Hepatocyte (in vitro differentiated cells): ENCODE measurements around the gene ZFP92. TPM values are rescaled to one million over a fixed set of nuclear protein-coding genes. Genes with fewer than 3 reads are reported as not detected.

Source experiments
- DNase-seq: peaks from one replicate; pipeline ENCODE4 v3.0.0-alpha.2; 2016; ENCODE audit warnings: low spot score
- H2AFZ ChIP-seq: fragments of 200-600 bp; sonication (generic); 2 replicates; pipeline ENCODE4 v1.6.0; 2016; ENCODE audit warnings: antibody characterized with exemption, mild to moderate bottlenecking
- H3K27ac ChIP-seq: fragments of 200-600 bp; sonication (generic); 2 replicates; pipeline ENCODE4 v1.5.1; 2016; ENCODE audit warnings: mild to moderate bottlenecking
- H3K27me3 ChIP-seq: fragments of 200-600 bp; sonication (generic); 2 replicates; pipeline ENCODE4 v1.6.1; 2016
- H3K36me3 ChIP-seq: fragments of 200-600 bp; sonication (generic); replicated peaks from 2 replicates; pipeline ENCODE4 v1.5.1; 2016; ENCODE audit warnings: low read depth; ENCODE audit not compliant: insufficient read depth
- H3K4me1 ChIP-seq: fragments of 200-600 bp; sonication (generic); 2 replicates; pipeline ENCODE4 v1.5.1; 2016; ENCODE audit warnings: mild to moderate bottlenecking, moderate library complexity; ENCODE audit not compliant: insufficient read depth
- H3K4me2 ChIP-seq: fragments of 200-600 bp; sonication (generic); 2 replicates; pipeline ENCODE4 v1.6.0; 2016
- H3K4me3 ChIP-seq: fragments of 200-600 bp; sonication (generic); 2 replicates; pipeline ENCODE4 v1.5.1; 2016; ENCODE audit warnings: mild to moderate bottlenecking
- H3K79me2 ChIP-seq: fragments of 200-600 bp; sonication (generic); 2 replicates; pipeline ENCODE4 v1.6.0; 2017; ENCODE audit warnings: mild to moderate bottlenecking
- H3K9me2 ChIP-seq: fragments of 200-600 bp; sonication (generic); replicated peaks from 2 replicates; pipeline ENCODE4 v1.6.0; 2017; ENCODE audit warnings: mild to moderate bottlenecking; ENCODE audit not compliant: insufficient read depth
- H3K9me3 ChIP-seq: fragments of 200-600 bp; sonication (generic); 2 replicates; pipeline ENCODE4 v1.5.1; 2016; ENCODE audit warnings: low read depth, mild to moderate bottlenecking
- H4K20me1 ChIP-seq: fragments of 200-600 bp; sonication (generic); 2 replicates; pipeline ENCODE4 v1.6.0; 2016; ENCODE audit warnings: mild to moderate bottlenecking; ENCODE audit not compliant: insufficient read depth, poor library complexity, severe bottlenecking
- CTCF ChIP-seq: fragments of 200-600 bp; sonication (generic); IDR thresholded peaks from 2 replicates; pipeline ENCODE4 v1.5.1; 2016; ENCODE audit warnings: antibody characterized with exemption, mild to moderate bottlenecking; ENCODE audit not compliant: poor library complexity
- EZH2 ChIP-seq: fragments of 200-600 bp; sonication (generic); IDR thresholded peaks from 2 replicates; pipeline ENCODE4 v1.6.1; 2016; ENCODE audit warnings: antibody characterized with exemption, mild to moderate bottlenecking, borderline replicate concordance
- EZH2phosphoT487 ChIP-seq: fragments of 200-600 bp; sonication (generic); IDR thresholded peaks from one replicate; pipeline ENCODE4 v1.6.1; 2018; ENCODE audit warnings: antibody characterized with exemption, mild to moderate bottlenecking, low read depth, moderate library complexity; ENCODE audit not compliant: unreplicated experiment, severe bottlenecking
- WGBS: methylation state at CpG from one replicate; pipeline ENCODE4 v1.1.6; 2016; ENCODE audit warnings: low lambda C conversion rate; ENCODE audit errors: missing lambda C conversion rate; 5-methylcytosine and 5-hydroxymethylcytosine counted together
- polyA plus RNA-seq: library from polyadenylated mRNA; unstranded; fragments of >200 nt; fragmentation: Nextera tagmentation; extraction: Ambion mirVana; gene quantifications from 2 replicates; pipeline ENCODE4 v1.2.1, GENCODE V29; 2016
- total RNA-seq: library from RNA; depleted of rRNA; stranded (reverse); fragments of >200 nt; gene quantifications from 2 replicates; pipeline ENCODE4 v1.2.3, GENCODE V29; 2014

The ZFP92 gene
- total and polyA plus RNA-seq, 2 experiments from 2014 or later = 0.33 to 0.90 TPM

- TF ChIP-seq EZH2phosphoT487 (no peak), CTCF (no peak), EZH2 (no peak)
- Histone ChIP-seq H3K4me1 (no peaks in the 10 kb centered on the region), H3K9me2 (no peaks in the 10 kb centered on the region), H3K36me3 (no peaks in the 10 kb centered on the region), H3K79me2 (no peaks in the 10 kb centered on the region), H3K27me3 (no peaks in the 10 kb centered on the region), H3K9me3 (no peaks in the 10 kb centered on the region), H3K4me3 (no peak overlapping the region), H3K4me2 (no peak overlapping the region), H2AFZ (no peak overlapping the region), H4K20me1 (no peaks in the 10 kb centered on the region), H3K27ac (no peak overlapping the region)
- WGBS = 88% methylated on average over 19 of the region's 26 CpGs
- DNase-seq = no peak
Observed at GRCh38 chrX:153396320-153397195, 14.7 kb upstream of the ZFP92 start.

- Histone ChIP-seq H4K20me1 (no peaks in the 10 kb centered on the region), H3K27ac (no peak overlapping the region), H3K9me2 (no peaks in the 10 kb centered on the region), H3K9me3 (no peaks in the 10 kb centered on the region), H3K4me1 (no peaks in the 10 kb centered on the region), H3K27me3 (no peaks in the 10 kb centered on the region), H3K4me3 (no peak overlapping the region), H2AFZ (no peak overlapping the region), H3K36me3 (no peaks in the 10 kb centered on the region), H3K79me2 (no peaks in the 10 kb centered on the region), H3K4me2 (no peak overlapping the region)
- WGBS = 87% methylated on average over 27 of the region's 27 CpGs
- TF ChIP-seq EZH2 = no peak
- no peak for DNase-seq
Observed at GRCh38 chrX:153397256-153397960, 13.9 kb upstream of the ZFP92 start.

GRCh38 chrX:153398275-153398960, 12.9 kb upstream of the ZFP92 start:
- Histone ChIP-seq H3K4me2 (no peak overlapping the region), H2AFZ (no peak overlapping the region), H3K79me2 (no peaks in the 10 kb centered on the region), H3K36me3 (no peaks in the 10 kb centered on the region), H3K27ac (no peak overlapping the region), H3K27me3 (no peaks in the 10 kb centered on the region), H4K20me1 (no peaks in the 10 kb centered on the region), H3K9me2 (no peaks in the 10 kb centered on the region), H3K4me3 (no peak overlapping the region), H3K9me3 (no peaks in the 10 kb centered on the region), H3K4me1 (no peaks in the 10 kb centered on the region)
- no peak for DNase-seq
- TF ChIP-seq EZH2 = no peak
- no peak for TF ChIP-seq CTCF
- TF ChIP-seq EZH2phosphoT487 = no peak
- 86% methylated on average over 15 of the region's 17 CpGs for WGBS
